ENCODE measurements around the gene NSFL1C.
"Not testable (repeated sequence)": the region's sequence is repeated elsewhere in the genome, so short reads cannot be mapped to it uniquely, and the experiment has no call there.

The NSFL1C gene

DNA sequence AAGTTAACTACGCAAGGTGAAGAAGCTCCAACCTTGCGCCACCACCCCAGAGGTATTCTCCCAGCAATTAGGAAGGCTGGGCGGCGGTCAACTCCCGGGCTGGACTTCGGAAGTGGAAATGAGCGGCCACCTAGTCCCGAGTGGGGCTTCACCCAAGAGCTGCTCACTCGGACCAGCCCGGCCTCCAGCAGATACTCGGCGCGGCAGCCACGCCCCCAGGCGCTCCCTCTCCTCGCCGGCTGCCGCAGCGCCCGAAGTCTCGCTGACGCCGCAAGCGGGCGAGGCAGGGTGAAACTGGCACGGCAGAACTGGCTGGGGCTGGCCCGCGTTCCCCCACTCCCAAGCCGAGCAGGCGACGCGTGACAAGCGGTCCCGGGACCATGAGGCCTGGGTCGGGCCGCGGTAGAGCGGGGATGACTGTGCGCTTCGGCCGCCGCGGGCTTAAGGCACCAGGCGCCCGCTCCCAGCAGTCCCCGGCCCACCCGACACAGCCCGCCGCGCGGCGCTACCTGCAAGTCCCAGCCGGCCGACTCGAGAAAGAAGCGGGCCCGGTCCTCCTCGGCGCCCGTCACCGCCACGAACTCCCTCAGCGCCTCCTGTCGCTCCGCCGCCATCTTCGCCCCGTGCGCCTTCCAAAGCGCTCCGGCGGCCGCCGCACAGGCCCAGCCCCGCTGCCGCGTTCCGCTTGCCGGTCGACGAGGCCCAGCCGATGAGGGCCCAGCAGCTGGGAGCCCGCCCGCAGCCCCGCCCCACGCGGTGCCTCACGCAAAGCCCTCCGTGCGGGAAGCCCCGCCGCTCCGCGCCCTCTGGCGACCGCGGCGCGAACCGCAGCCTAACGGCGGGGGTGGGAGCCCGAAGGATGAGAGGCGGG is at the start of gene NSFL1C:
Gene NSFL1C, minus strand, starts transcription at position 639 of the 871 bp plus-strand sequence. Its CDS starts 25 bp downstream, at position 614.
- peak; percentile 97 to 98 for ATAC-seq

DNA sequence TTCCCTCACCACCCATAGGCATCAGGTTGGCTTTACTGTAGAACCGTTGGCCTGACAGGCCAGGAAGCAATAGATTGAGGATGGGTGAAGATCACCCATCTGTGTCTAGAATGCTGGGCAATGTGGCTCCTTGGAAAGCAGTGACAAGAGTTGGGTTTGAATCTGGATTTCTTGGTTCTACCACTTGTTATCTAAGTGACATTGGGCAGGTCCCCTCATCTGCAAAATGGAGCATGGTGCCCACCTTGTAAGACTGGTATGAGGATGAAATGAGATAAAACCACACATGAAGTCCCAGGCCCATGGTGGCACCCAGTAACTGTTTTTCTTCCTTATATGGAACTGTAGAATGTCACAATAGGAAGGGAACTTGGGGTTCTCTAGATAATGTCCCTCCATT is 47.2 kb upstream of the NSFL1C start:
- no peak for ATAC-seq

DNA sequence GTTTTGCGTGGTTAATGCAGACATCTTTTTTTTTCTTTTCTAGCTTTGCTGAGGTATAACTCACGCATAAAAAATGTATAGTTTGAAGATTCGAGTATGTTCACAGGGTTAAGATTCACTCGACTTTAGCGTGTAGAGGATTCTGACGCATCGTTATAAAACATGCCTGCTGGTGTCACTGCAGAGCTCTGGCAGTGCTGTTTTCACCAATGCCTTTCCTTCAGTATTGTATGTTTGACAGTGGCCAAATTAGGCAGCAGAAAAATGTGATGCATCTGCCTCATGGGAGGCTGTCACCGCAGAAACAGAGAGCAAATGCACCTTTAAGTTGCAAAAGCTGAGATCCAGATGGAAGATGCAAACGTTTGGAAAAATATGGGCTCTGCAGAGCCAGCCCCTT is 42.6 kb upstream of the NSFL1C start:
- peak in 1 of 2 donors; percentile 48 for ATAC-seq

DNA sequence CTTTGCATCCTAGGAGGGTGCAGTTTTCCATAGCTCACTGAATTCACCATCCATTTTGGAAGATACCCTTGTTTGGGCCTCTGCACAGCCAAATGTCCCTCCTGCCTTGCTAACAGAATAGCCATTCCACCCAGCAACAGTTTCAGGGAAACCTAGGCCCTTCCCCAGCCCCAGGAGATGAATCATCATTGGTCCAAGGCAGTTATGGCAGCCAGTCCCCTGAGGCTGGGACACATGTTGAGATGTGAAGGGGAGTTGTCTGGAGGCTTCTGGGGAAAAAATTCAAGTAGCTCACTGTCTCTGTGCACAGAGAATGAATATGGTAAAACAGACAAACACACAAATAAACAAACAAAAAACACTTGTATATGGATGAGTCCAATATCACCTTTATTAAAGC is 41.9 kb upstream of the NSFL1C start:
- ATAC-seq: no peak

DNA sequence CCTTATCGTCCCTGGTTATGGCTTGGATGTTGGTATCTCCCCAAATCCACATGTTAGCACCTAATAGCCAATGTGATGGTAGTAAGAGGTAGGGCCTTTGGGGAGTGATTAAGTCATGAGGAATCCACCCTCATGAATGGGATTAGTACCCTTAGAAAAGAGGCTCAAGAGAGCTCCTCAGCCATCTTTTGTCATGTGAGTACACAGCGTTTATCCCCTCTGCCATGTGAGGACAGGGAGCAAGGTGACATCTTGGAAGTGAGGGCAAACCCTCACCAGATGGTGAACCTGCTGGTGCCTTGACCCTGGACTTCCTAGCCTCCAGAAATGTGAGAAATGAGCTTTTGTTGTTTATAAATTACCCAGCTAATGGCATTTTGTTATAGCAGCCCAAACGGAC is 40.6 kb upstream of the NSFL1C start:
- ATAC-seq: no peak

DNA sequence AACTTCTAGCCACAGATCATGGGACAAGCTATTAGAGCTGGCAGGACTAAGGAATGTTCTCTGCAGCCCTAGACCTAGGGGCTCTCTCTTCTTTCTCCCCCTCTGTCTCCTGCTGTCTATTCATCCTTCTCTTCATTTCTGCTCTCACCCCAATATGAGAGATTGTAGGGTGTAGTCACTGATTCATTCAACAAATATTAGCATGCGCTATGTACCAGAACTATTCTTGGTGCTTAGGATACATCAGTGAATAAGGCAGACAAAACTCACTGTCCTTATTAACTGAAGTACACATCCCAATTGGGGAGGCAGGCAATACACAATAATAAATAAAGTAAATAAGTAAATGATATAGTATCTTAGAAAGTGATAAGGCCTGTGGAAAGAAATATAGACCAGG is 39.2 kb upstream of the NSFL1C start:
- ATAC-seq: no peak

DNA sequence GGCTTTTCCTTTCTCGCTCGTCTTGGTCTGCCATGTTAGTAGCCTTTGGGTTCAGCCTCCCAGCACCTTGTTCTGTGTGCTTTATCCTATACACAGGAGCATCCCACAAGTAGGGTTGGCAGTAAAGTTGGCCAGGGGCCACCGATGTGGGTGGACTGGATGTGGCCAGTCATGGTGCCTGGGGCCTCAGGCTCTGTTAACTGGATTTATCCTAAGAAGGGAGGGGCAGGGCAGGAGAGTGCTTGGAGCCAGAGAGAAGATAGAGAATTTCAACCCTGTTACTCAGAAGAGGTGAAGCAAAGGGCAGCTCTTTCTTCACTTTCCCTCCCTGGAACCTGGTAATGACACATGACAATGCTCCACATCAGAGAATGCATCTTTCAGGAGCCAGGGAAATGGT is 38.7 kb upstream of the NSFL1C start:
- no peak for ATAC-seq

DNA sequence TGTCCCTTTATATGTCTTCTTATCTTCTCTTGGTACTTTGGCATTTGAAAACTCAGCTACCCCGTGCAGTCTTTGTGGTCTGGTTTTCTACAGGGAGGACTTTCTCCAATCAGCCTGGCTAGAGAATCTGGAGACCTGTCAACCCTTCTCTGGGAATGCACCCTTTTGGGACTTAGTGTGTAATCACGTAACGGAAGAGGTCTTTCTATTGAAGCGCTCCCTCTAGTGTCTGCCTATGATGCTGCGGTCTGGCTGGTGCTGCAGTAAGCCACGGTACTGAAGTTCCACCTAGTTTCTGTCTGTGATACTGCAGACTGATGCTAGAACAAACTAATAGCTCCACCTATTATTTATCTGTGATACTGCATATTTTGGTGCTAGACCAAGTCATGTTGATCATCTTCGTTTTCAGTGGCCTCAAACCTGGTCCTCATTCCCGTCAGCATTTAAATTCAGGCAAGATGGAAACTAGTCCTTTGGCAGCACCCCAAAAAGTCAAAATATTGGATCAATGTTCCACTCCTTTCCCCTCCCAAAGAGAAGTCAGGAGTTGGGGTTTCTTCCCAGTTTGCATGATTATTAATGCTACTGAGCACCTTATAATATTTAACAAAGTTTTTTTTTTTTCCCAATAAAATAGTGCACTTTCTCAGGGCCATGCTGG is 37.0 kb upstream of the NSFL1C start:
- ATAC-seq: peak; percentile 100

DNA sequence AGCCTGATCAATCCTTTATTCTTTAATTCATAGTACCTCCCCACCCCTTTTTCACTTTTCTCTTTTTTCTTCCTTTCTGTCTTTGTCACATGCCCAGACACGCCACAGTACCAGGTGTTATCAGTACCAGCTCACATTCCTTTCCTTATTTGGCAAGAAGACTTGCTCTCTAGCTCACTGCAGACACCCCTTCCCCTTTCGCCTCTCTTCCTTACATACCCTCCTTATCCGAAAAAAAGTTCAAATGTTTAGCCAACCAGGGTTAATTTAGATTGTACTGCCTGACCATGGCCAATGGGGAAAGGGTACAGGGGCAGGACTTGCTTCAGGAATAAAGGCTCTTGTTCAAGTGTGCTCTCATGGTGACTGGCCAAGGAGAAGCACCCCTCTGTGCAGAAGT is 33.8 kb upstream of the NSFL1C start:
- ATAC-seq: no peak

DNA sequence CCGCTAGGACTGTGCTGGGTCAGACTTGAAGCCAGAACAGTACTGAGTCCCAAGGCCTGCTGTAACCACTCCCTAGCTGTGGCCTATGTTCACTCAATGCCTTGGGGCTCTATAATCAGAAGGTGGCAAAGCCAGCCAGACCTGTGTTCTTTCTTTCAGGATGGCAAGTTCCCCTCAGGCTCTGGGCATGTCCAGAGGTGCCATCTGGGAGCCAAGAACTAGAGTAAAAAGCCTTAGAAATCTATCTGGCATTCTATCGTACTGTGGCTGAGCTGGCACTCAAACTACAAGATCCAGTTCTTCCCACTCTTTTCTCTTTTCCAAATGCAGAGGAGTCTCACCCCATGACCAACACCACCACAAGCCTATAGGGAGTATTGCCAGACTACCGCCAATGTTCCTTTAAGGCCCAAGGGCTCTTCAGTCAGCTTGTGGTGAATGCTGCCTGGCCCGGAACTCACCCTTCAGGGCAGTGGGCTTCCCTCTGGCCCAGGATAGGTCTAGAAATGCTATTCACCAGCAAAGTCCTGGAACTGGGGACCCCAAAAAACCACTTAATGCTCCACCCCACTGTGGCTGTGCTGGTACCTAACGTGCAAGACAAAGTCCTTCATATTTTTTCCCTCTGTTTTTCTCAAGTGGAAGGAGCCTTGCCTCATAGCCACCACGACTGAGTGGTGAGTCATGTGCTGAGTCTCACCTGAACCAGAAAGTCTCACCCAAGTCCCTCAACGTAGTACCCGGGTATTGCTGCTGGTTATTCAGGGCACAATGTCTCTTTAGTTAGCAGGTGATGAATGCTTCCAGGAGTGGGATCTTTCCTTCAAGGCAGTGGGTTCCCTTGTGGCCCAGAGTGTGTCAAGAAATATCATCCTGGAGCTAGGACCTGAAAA is 33.1 kb upstream of the NSFL1C start:
- ATAC-seq: no peak

DNA sequence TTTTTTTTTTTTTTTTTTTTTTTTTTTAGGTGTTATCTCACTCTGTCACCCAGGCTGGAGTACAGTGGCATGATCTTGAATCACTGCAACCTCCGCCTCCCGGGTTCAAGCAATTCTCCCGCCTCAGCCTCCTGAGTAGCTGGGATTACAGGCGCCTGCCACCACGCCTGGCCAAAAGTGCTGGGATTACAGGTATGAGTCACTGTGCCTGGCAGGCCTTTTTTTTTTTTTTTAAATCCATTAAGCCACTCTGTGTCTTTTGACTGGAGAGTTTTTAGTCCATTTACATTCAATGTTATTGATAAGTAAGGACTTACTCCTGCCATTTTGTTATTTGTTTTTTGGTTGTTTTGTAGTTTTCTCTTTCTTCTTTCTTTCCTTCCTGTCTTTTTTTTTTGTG is 30.7 kb upstream of the NSFL1C start:
- ATAC-seq: not testable (repeated sequence)

DNA sequence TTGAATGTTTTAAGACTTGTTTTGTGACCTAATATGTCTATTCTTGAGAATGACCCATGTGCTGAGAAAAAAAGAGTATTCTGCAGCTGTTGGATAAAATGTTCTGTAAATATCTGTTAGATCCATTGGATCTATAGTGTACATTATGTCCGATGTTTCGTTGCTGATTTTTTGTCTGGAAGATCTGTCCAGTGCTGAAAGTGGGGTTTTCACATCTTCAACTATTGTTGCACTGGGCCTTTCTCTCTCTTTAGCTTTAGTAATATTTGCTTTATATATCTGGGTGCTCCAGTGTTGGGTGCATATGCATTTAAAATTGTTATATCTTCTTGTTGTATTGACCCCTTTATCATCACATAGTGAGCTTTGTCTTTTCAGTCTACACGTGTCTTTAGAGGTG is 30.3 kb upstream of the NSFL1C start:
- ATAC-seq: no peak

DNA sequence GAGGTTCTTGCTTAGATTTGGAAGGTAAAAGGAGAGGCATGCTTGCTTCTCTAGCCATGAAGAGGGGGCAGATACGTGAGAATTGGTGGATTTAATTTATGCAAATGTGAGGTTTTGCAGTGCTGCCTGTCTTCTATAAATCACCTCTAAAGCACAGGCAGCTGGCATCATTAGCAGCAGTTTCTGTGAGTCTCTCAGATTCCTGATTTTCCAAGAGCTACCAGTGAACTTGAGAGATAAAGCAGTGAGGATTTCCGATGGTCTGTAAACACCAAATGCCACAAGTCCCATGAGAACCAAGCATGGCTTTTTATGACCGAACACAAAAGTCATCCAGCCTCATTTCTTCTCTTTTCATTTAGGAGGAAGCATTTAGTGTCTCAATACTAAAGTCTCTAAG is 27.8 kb upstream of the NSFL1C start:
- no peak for ATAC-seq

DNA sequence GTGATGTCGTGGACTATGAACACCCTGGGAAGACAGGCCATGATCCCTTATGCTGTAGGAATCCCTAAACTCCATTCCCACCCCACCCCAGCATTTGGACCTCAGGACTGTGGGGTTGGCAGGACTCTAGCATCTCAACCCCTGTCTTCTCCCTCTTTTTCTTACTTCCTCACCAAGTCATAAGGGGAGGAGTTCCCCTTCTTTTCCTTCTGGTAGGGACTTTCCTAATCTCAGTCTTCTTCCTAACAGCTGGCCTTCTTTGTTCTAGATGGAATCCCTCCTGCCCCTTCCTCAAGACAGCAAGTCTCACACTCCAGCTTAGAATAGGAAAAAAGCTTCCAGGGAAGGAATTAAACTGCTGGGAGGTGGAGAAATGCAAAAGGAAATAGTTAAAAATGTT is 26.9 kb upstream of the NSFL1C start:
- ATAC-seq: no peak

DNA sequence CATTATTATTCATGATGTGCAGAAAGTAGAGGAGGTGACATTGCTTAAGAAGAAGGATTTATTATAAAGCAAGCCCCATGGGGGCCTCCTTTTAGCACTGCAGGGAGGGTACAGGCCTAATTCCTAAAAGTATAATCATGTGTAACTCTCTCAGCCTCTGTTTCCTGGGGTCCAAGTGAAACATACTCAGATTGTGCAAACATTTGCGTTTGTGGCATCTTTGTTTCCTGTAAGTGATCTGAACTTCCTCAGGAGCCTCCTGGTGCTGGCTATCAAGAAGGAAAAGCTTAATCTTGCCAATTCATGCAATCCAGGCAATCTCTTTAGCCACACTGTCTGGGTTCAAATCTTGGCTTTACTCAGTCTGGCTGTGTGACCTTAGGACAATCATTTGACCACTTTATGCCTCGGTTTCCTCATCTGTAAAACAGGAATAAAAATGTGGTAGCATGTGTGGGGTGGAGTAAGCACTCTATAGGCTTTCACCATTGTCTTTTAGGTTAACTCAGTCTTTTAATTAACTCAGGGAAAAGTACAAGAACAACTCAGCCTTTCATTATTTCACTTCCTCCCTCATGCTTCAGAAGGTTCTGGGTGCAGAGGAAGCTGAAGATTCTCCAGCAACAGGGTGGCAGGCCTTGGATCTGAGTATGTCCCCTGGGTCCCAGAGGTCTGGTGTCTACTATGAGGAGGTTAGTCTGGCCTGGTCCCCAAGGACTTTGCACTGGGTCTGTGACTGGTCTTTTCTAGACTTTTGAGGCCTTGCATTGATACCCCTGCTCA is 25.4 kb upstream of the NSFL1C start:
- no peak for ATAC-seq

DNA sequence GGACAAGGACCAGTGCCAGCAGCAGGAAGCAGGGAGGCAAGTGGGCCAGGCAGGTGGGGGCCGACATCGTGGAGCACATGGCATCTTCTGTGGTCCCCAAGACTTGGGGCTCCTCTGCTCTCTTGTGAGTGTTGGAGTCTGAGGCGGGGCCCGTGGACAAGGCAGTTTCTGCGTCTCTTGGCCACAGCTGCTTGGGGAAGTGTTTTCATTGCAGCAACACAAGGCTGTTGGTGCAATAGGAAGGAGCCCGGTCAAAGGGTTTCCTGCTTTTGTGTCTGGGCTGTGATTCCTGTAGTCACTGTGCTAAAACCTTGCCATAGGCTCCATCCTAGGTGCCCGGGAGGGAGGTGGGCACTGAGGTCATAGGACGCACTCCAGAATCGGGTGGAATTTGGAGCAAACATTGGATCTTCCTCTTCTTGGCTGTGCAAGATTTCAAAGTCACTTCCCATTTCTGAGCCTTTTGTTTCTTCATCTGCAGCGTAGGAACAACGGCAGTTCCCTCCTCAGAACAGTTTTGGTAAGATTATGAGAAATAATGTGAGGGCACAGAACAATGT is 24.7 kb upstream of the NSFL1C start, which contains the start of gene SIRPB2:
Gene SIRPB2, minus strand, starts transcription at position 140 of the 560 bp plus-strand sequence. Its CDS starts 61 bp downstream, at position 79.
- ATAC-seq: no peak

DNA sequence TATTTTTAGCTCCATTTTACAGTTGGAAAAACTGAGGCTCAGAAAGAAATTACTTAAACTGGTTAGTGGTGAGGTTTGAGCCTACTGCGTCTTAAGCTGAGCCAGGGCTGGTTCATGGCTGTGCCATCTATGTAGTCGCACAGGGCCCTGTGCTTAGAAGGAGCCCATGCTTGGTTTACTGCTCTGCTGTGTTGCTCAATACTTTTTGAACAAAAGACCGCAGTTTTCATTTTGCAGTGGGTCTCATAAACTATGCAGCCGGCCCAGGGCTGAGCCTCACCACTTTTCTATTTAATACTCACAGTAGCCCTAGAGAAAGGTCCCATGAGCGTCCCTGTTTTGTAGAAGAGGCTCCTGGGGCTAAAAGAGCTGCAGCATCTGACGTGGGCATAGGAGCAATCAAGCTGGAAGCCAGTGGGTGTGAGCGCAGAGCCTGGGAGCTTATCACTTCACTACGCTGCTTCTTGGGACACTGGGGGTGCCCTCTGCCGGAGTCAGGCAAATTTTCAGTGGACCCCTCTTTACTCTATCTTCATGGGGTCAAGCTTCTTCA is 24.1 kb upstream of the NSFL1C start:
- no peak for ATAC-seq

DNA sequence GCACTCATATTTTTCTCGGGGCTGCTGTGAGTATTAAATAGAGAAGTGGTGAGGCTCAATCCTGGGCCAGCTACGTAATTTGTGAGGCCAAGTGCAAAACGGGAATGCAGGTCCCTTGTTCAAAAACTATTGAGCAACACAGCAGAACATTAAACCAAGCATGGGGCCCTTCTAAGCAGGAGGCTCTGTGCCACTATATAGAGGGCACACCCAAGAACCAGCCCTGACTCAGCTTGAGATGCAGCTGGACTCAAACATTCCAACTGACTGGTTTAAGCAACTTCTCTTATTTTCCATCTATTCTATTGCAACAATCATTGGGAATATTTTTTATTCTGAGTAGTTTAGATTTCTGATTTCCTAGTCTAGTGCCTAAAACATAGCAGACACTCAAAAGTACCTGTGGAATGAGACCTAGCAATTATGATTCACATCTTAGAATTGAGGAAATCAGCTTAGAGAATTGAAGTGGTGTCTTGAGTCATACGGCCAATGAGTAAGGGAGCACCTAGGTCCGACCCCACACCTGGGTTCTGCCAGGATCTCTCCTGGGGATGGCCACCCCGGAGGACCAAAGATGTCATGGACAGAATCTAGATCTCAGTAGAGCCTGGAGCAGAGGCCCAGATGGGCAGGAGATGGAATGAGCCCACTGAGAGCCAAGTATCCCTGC is 23.3 kb upstream of the NSFL1C start:
- ATAC-seq: no peak

DNA sequence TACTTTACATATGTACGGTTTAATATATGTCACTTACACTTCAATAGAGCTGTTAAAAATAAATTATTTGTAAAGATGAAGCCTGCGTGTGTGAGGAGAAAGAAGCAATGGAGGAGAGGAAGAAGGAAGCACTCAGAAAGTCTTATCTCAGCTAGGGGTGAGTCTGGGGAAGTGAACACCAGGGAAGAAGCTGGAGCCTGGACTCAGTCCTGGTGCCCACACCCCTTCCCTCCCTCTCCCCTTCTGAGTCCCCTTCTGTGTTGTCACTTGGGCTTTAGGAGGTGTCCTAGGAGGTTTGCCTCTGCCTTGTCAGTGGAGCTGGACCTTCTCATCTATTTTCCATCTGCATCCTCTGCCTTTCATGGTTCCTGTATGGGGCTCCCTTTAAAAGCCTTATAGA is 22.7 kb upstream of the NSFL1C start:
- ATAC-seq: no peak

DNA sequence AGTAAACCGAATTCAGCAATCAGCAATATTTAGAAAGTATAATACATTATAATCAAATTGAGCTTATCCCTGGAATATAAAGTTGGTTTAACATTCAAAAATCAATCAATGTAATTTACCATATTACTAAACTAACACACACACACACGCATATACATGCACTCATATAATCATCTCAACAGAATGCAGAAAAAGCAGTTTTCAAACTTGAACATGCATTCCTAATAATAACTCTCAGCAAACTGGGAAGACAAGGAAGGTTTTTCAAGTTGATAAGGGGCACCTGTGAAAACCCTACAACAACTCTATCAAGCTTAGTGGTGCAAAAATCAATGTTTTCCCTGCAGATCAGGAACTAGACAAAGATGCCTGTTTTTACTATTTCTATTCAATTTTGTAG is 19.9 kb upstream of the NSFL1C start:
- no peak for ATAC-seq

All from activated CD4-positive, CD25-positive, alpha-beta regulatory T cell treated with anti-CD3 and anti-CD28 coated beads, Interleukin-2, amount 50 U/mL, for 24 hours (primary cell).